ENCODE data around the gene NOVA2. TPM values are rescaled to one million over a fixed set of nuclear protein-coding genes. Genes with fewer than 3 reads are reported as not detected.

NOVA2 gene
- total and polyA plus RNA-seq, 2 donors (not counting 1 experiment from before 2014, with no cell fraction given): not detected

- CTCF ChIA-PET: no interaction called here
- Histone ChIP-seq H3K27ac (ENCODE audit: low read length in 2 of 2) (no peak overlapping the region), H3K79me2 (ENCODE audit: control insufficient read depth, insufficient read depth, low read length) (no peaks in the 10 kb centered on the region), H3K4me3 (ENCODE audit: control extremely low read depth in 1 of 5, extremely low read depth in 1 of 5, insufficient read depth in 1 of 5, low read depth in 2 of 5, low read length in 4 of 5) (no peak overlapping the region), H3K36me3 (replicated peaks in 1 of 2; ENCODE audit: control extremely low read depth in 1 of 2, control insufficient read depth in 1 of 2, extremely low read depth in 1 of 2, insufficient read depth in 2 of 2, low read length in 1 of 2) (no peaks in the 10 kb centered on the region), H3K9ac (ENCODE audit: low read length) (no peak overlapping the region), H2AFZ (ENCODE audit: insufficient read depth, low read depth, low read length, poor library complexity, severe bottlenecking) (no peak overlapping the region), H3K4me1 (ENCODE audit: control insufficient read depth in 2 of 2, insufficient read depth in 2 of 2, low read length in 2 of 2) (no peaks in the 10 kb centered on the region), H3K4me2 (replicated peaks; ENCODE audit: low read depth, low read length, poor library complexity, severe bottlenecking) (no peak overlapping the region), H3K27me3 (replicated peaks in 1 of 4; ENCODE audit: control extremely low read depth in 1 of 4, control insufficient read depth in 3 of 4, insufficient read depth in 4 of 4, low read length in 3 of 4) (peaks cover 0 to 48% (median 6%) of the 10 kb centered on the region in 4 experiments), H4K20me1 (ENCODE audit: control insufficient read depth, insufficient read depth, low read length, poor library complexity, severe bottlenecking) (no peaks in the 10 kb centered on the region), H3K9me3 (ENCODE audit: control extremely low read depth in 1 of 3, control insufficient read depth in 2 of 3, insufficient read depth in 1 of 3, low read length in 2 of 3) (peaks cover 0 to 22% (median 0%) of the 10 kb centered on the region in 3 donors)
- intact Hi-C loops (cut with micrococcal nuclease): no loop called here
- TF ChIP-seq EZH2 (IDR thresholded peaks at IDR 0.05; ENCODE audit: borderline replicate concordance, insufficient read depth, low read depth, low read length, poor library complexity, severe bottlenecking): no peak
- TF ChIP-seq CTCF (IDR thresholded peaks at IDR 0.05): no peak
- H3K9me3 Mint-ChIP-seq (ENCODE audit: insufficient read depth): no peaks in the 10 kb centered on the region
- POLR2A ChIA-PET: no interaction called here
- ATAC-seq (ENCODE audit: low read depth) (no peak), DNase-seq (no peak)
- no peak overlapping the region for H3K27ac Mint-ChIP-seq
- H3K4me1 Mint-ChIP-seq: no peaks in the 10 kb centered on the region
- 82% methylated on average over 19 of the region's 19 CpGs for WGBS (ENCODE audit: insufficient coverage)
- peaks cover 57% of the 10 kb centered on the region for H3K27me3 Mint-ChIP-seq
- H3K4me3 Mint-ChIP-seq: no peak overlapping the region
Measured at GRCh38 chr19:45935267-45935666, 38.4 kb downstream of the NOVA2 start.

- H3K9me3 Mint-ChIP-seq (ENCODE audit: insufficient read depth): no peaks in the 10 kb centered on the region
- Histone ChIP-seq H3K36me3 (replicated peaks in 1 of 2; ENCODE audit: control extremely low read depth in 1 of 2, control insufficient read depth in 1 of 2, extremely low read depth in 1 of 2, insufficient read depth in 2 of 2, low read length in 1 of 2) (no peaks in the 10 kb centered on the region), H3K9ac (ENCODE audit: low read length) (no peak overlapping the region), H3K4me2 (replicated peaks; ENCODE audit: low read depth, low read length, poor library complexity, severe bottlenecking) (no peak overlapping the region), H3K27me3 (replicated peaks in 1 of 4; ENCODE audit: control extremely low read depth in 1 of 4, control insufficient read depth in 3 of 4, insufficient read depth in 4 of 4, low read length in 3 of 4) (peaks cover 0 to 46% (median 6%) of the 10 kb centered on the region in 4 experiments), H3K4me1 (ENCODE audit: control insufficient read depth in 2 of 2, insufficient read depth in 2 of 2, low read length in 2 of 2) (no peaks in the 10 kb centered on the region), H4K20me1 (ENCODE audit: control insufficient read depth, insufficient read depth, low read length, poor library complexity, severe bottlenecking) (no peaks in the 10 kb centered on the region), H3K27ac (ENCODE audit: low read length in 2 of 2) (no peak overlapping the region), H3K79me2 (ENCODE audit: control insufficient read depth, insufficient read depth, low read length) (no peaks in the 10 kb centered on the region), H2AFZ (ENCODE audit: insufficient read depth, low read depth, low read length, poor library complexity, severe bottlenecking) (no peak overlapping the region), H3K4me3 (ENCODE audit: control extremely low read depth in 1 of 5, extremely low read depth in 1 of 5, insufficient read depth in 1 of 5, low read depth in 2 of 5, low read length in 4 of 5) (no peak overlapping the region), H3K9me3 (ENCODE audit: control extremely low read depth in 1 of 3, control insufficient read depth in 2 of 3, insufficient read depth in 1 of 3, low read length in 2 of 3) (peaks cover 0 to 22% (median 0%) of the 10 kb centered on the region in 3 donors)
- ChIA-PET POLR2A (no interaction called here), CTCF (no interaction called here)
- peaks cover 57% of the 10 kb centered on the region for H3K27me3 Mint-ChIP-seq
- H3K4me3 Mint-ChIP-seq: no peak overlapping the region
- H3K27ac Mint-ChIP-seq: no peak overlapping the region
- no CpG with 5 or more reads among the region's 19 CpGs for WGBS (ENCODE audit: insufficient coverage)
- intact Hi-C loops (cut with micrococcal nuclease): no loop called here
- ATAC-seq (ENCODE audit: low read depth) (no peak), DNase-seq (no peak)
- TF ChIP-seq EZH2 (IDR thresholded peaks at IDR 0.05; ENCODE audit: borderline replicate concordance, insufficient read depth, low read depth, low read length, poor library complexity, severe bottlenecking) (no peak), CTCF (IDR thresholded peaks at IDR 0.05) (no peak)
- H3K4me1 Mint-ChIP-seq: no peaks in the 10 kb centered on the region
Measured at GRCh38 chr19:45934551-45935230, 39.0 kb downstream of the NOVA2 start.

All from B cell (primary cell).